A549 (cell line): ENCODE results near the gene TKFC. TPM values are rescaled to one million over a fixed set of nuclear protein-coding genes. Genes with fewer than 3 reads are reported as not detected.

Experiments
- ATAC-seq, 2 experiments: fragments of 200-7000 bp in 1 of 2; fragments of >200 bp in 1 of 2; cut with Nextera tagmentation in 1 of 2; cut with Tn5 transposase in 1 of 2; 3 replicates each; pipeline versions ENCODE4 v1.8.0 to v1.9.1; 2018 to 2020; ENCODE audit warnings: mild to moderate bottlenecking in 1 of 2, moderate library complexity in 1 of 2
- CTCF ChIA-PET: fragments of 300-600 bp; sonication (Branson Sonifier 250); formaldehyde crosslinking; extraction: SDS; loops from one replicate; lab custom pipeline; 2021; ENCODE audit warnings: antibody characterized with exemption, inconsistent platforms; lab: Yijun Ruan, JAX
- POLR2A ChIA-PET: fragments of 350-600 bp; formaldehyde crosslinking; extraction: SDS; loops from one replicate; lab custom pipeline; 2021; ENCODE audit warnings: antibody characterized with exemption, inconsistent platforms; lab: Yijun Ruan, JAX
- DNase-seq, 2 experiments: peaks; one replicate each; pipeline versions ENCODE4 v3.0.0 to v3.0.0-alpha.2; 2011 to 2016; ENCODE audit warnings: low read depth in 1 of 2, low spot score in 1 of 2
- FAIRE-seq: peaks from 2 replicates; lab custom pipeline; 2011; peaks lifted over from hg19 to GRCh38; lab: Jason Lieb, UNC
- H3K27ac ChIP-seq, 2 experiments: fragments of >200 bp; sonication (Bioruptor Twin); formaldehyde crosslinking; 3 replicates each; pipeline ENCODE4 v1.5.1; 2016 to 2017
- H3K4me1 ChIP-seq: fragments of >200 bp; sonication (Bioruptor Twin); formaldehyde crosslinking; 3 replicates; pipeline ENCODE4 v1.6.1; 2016
- H3K4me2 ChIP-seq: fragments of >200 bp; sonication (Bioruptor Twin); formaldehyde crosslinking; 3 replicates; pipeline ENCODE4 v1.6.1; 2016
- H3K4me3 ChIP-seq: fragments of >200 bp; sonication (Bioruptor Twin); formaldehyde crosslinking; 3 replicates; pipeline ENCODE4 v1.5.1; 2016
- H3K9me3 ChIP-seq: fragments of >200 bp; sonication (Bioruptor Twin); formaldehyde crosslinking; 3 replicates; pipeline ENCODE4 v1.6.1; 2016
- BHLHE40 ChIP-seq: IDR thresholded peaks from 2 replicates; pipeline ENCODE4 v1.6.1; 2012; ENCODE audit warnings: low read depth, low read length, inconsistent platforms
- CBX8 ChIP-seq: fragments of 200-600 bp; sonication (generic); IDR thresholded peaks from 2 replicates; pipeline ENCODE4 v1.6.1; 2016
- CHD4 ChIP-seq: fragments of 200-600 bp; sonication (generic); IDR thresholded peaks from 2 replicates; pipeline ENCODE4 v1.6.1; 2016; ENCODE audit warnings: antibody characterized with exemption, mild to moderate bottlenecking, borderline replicate concordance
- EHF ChIP-seq: fragments of 250-450 bp; sonication (Bioruptor Pico); IDR thresholded peaks from 2 replicates; pipeline ENCODE4 v1.5.0; 2020; ENCODE audit warnings: mild to moderate bottlenecking
- ESRRA ChIP-seq: fragments of 150-350 bp; IDR thresholded peaks from 2 replicates; pipeline ENCODE4 v1.6.1; 2014; ENCODE audit warnings: mild to moderate bottlenecking, low read length, borderline replicate concordance
- FOSB ChIP-seq: fragments of 250-450 bp; sonication (Bioruptor Pico); IDR thresholded peaks from 2 replicates; pipeline ENCODE4 v1.5.0; 2020; ENCODE audit warnings: mild to moderate bottlenecking, moderate library complexity
- FOSL2 ChIP-seq, 2 experiments: fragments of 450-650 bp in 1 of 2; fragments of >200 bp in 1 of 2; sonication (Bioruptor Twin) in 1 of 2; formaldehyde crosslinking; IDR thresholded peaks; 2 replicates each; pipeline versions ENCODE4 v1.5.0 to v1.6.1; 2016 to 2020; ENCODE audit warnings: mild to moderate bottlenecking in 1 of 2, moderate library complexity in 1 of 2
- GATA3 ChIP-seq: IDR thresholded peaks from 2 replicates; pipeline ENCODE4 v1.6.1; 2012; ENCODE audit warnings: borderline replicate concordance
- KDM1A ChIP-seq: fragments of 200-600 bp; sonication (generic); IDR thresholded peaks from 2 replicates; pipeline ENCODE4 v1.6.1; 2016; ENCODE audit warnings: low read depth, mild to moderate bottlenecking
- MAZ ChIP-seq: fragments of 150-350 bp; IDR thresholded peaks from 2 replicates; pipeline ENCODE4 v1.6.1; 2014; ENCODE audit warnings: antibody characterized with exemption, low read depth, low read length, borderline replicate concordance
- PHF8 ChIP-seq: fragments of 200-600 bp; sonication (generic); IDR thresholded peaks from 2 replicates; pipeline ENCODE4 v1.6.1; 2016; ENCODE audit warnings: low read depth, mild to moderate bottlenecking, antibody characterized with exemption, moderate library complexity, borderline replicate concordance
- POLR2A ChIP-seq: IDR thresholded peaks from 2 replicates; pipeline ENCODE4 v1.6.1; 2012; ENCODE audit warnings: mild to moderate bottlenecking, low read length
- RAD21 ChIP-seq, 2 experiments: fragments of >200 bp in 1 of 2; sonication (Bioruptor Twin) in 1 of 2; formaldehyde crosslinking in 1 of 2; IDR thresholded peaks in 1 of 2; conservative IDR thresholded peaks in 1 of 2; 2 replicates in 1 of 2; 3 replicates in 1 of 2; pipeline ENCODE4 v1.6.1; 2012 to 2018; ENCODE audit warnings: inconsistent platforms in 1 of 2
- RCOR1 ChIP-seq: fragments of 150-350 bp; IDR thresholded peaks from 2 replicates; pipeline ENCODE4 v1.6.1; 2014; ENCODE audit warnings: antibody characterized with exemption, low read length, low read depth
- SMC3 ChIP-seq: fragments of >200 bp; sonication (Bioruptor Twin); formaldehyde crosslinking; IDR thresholded peaks from 3 replicates; pipeline ENCODE4 v1.6.1; 2018; ENCODE audit warnings: inconsistent platforms
- TFCP2L1 ChIP-seq: fragments of 250-450 bp; sonication (Bioruptor Pico); IDR thresholded peaks from 2 replicates; pipeline ENCODE4 v1.5.0; 2021; ENCODE audit warnings: mild to moderate bottlenecking
- ZC3H11A ChIP-seq: fragments of 450-650 bp; IDR thresholded peaks from 2 replicates; pipeline ENCODE4 v1.6.1; 2014; ENCODE audit warnings: antibody characterized with exemption, mild to moderate bottlenecking
- ZFP36 ChIP-seq: fragments of 450-650 bp; IDR thresholded peaks from 2 replicates; pipeline ENCODE4 v1.6.1; 2014; ENCODE audit warnings: borderline replicate concordance; ENCODE audit not compliant: partially characterized antibody
- ZSCAN20 ChIP-seq: fragments of 250-450 bp; sonication (Bioruptor Pico); IDR thresholded peaks from 2 replicates; pipeline ENCODE4 v1.8.0; 2022; ENCODE audit warnings: mild to moderate bottlenecking, moderate library complexity
- WGBS: methylation state at CpG from one replicate; pipeline ENCODE4 v1.1.6; 2017; ENCODE audit errors: missing lambda C conversion rate; 5-methylcytosine and 5-hydroxymethylcytosine counted together
- polyA plus RNA-seq, 4 experiments: library from polyadenylated mRNA; depleted of rRNA in 3 of 4; stranded (reverse); fragments of >200 nt; fragmentation: RNase III in 1 of 4; extraction: RNeasy Plus Mini Kit Qiagen cat#74134 plus additional on column Dnase treatment in 1 of 4; gene quantifications; 2 replicates in 3 of 4; 3 replicates in 1 of 4; pipeline ENCODE4 v1.2.3, GENCODE V29; 2011 to 2017
- TF ChIP-seq, protein P1 (sequence below): fragments of 200-600 bp; sonication (generic); IDR thresholded peaks from 2 replicates; pipeline ENCODE4 v1.6.1; 2016; ENCODE audit warnings: antibody characterized with exemption, mild to moderate bottlenecking, moderate library complexity
- TF ChIP-seq, protein P2 (sequence below): fragments of 250-450 bp; sonication (Bioruptor Pico); IDR thresholded peaks from 2 replicates; pipeline ENCODE4 v1.5.0; 2020; ENCODE audit warnings: low read depth, mild to moderate bottlenecking, moderate library complexity
- TF ChIP-seq, protein P3 (sequence below): fragments of >200 bp; sonication (Bioruptor Twin); formaldehyde crosslinking; IDR thresholded peaks from 2 replicates; pipeline ENCODE4 v1.6.1; 2016
- TF ChIP-seq, protein P4 (sequence below): IDR thresholded peaks from 2 replicates; pipeline ENCODE4 v1.6.1; 2012

The TKFC gene
- polyA plus RNA-seq, 2 of the 4 experiments (the other 2 are of a cell fraction) = 46.5 to 48.7 TPM

DNA sequence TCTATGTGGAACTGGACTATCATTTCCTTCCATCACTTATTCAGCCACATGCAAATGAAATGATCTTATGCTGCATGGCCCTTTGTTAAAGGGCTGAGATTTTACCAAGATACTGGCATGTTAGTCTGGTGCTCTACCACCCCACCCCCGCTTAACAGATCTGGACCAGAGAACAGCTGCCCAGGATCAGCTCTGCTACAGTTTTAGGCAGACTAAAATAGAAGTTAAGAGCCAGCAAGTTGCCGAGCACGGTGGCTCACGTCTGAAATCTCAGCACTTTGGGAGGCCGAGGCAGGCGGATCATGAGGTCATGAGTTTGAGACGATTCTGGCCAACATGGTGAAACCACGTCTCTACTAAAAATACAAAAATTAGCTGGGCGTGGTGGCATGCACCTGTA is 4.7 kb upstream of the TKFC start:
- H3K4me1 ChIP-seq = peaks cover 13% of the 10 kb centered on the region
- no peak for FAIRE-seq
- 90% methylated on average over 9 of the region's 9 CpGs for WGBS
- DNase-seq = no peak
- H3K27ac ChIP-seq = no peak overlapping the region
- H3K4me3 ChIP-seq = no peak overlapping the region
- POLR2A ChIA-PET = no interaction called here
- TF ChIP-seq RCOR1 (no peak), ESRRA (no peak), POLR2A (no peak), ZFP36 (no peak), GATA3 (no peak), CHD4 (no peak), BHLHE40 (no peak), PHF8 (no peak), FOSB (CRISPR knock-in tag) (no peak), MAZ (no peak), CBX8 (no peak), KDM1A (no peak), SMC3 (no peak), RAD21 (conservative IDR thresholded peaks at IDR 0.05 in 1 of 2, IDR thresholded peaks at IDR 0.05 in 1 of 2) (no peak)
- TF ChIP-seq, protein P1, sequence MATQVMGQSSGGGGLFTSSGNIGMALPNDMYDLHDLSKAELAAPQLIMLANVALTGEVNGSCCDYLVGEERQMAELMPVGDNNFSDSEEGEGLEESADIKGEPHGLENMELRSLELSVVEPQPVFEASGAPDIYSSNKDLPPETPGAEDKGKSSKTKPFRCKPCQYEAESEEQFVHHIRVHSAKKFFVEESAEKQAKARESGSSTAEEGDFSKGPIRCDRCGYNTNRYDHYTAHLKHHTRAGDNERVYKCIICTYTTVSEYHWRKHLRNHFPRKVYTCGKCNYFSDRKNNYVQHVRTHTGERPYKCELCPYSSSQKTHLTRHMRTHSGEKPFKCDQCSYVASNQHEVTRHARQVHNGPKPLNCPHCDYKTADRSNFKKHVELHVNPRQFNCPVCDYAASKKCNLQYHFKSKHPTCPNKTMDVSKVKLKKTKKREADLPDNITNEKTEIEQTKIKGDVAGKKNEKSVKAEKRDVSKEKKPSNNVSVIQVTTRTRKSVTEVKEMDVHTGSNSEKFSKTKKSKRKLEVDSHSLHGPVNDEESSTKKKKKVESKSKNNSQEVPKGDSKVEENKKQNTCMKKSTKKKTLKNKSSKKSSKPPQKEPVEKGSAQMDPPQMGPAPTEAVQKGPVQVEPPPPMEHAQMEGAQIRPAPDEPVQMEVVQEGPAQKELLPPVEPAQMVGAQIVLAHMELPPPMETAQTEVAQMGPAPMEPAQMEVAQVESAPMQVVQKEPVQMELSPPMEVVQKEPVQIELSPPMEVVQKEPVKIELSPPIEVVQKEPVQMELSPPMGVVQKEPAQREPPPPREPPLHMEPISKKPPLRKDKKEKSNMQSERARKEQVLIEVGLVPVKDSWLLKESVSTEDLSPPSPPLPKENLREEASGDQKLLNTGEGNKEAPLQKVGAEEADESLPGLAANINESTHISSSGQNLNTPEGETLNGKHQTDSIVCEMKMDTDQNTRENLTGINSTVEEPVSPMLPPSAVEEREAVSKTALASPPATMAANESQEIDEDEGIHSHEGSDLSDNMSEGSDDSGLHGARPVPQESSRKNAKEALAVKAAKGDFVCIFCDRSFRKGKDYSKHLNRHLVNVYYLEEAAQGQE = no peak
- TF ChIP-seq, protein P2, sequence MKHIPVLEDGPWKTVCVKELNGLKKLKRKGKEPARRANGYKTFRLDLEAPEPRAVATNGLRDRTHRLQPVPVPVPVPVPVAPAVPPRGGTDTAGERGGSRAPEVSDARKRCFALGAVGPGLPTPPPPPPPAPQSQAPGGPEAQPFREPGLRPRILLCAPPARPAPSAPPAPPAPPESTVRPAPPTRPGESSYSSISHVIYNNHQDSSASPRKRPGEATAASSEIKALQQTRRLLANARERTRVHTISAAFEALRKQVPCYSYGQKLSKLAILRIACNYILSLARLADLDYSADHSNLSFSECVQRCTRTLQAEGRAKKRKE (CRISPR knock-in tag) = no peak
- H3K4me2 ChIP-seq = no peak overlapping the region
- H3K9me3 ChIP-seq = no peaks in the 10 kb centered on the region
- no peak for ATAC-seq
- CTCF ChIA-PET = interaction anchor here (1.4 to 5.6 kb wide), 5 partner anchors 8 to 64 kb away, joined by 3 to 41 read pairs (median 6); partner anchors contain the start of gene TMEM216

DNA sequence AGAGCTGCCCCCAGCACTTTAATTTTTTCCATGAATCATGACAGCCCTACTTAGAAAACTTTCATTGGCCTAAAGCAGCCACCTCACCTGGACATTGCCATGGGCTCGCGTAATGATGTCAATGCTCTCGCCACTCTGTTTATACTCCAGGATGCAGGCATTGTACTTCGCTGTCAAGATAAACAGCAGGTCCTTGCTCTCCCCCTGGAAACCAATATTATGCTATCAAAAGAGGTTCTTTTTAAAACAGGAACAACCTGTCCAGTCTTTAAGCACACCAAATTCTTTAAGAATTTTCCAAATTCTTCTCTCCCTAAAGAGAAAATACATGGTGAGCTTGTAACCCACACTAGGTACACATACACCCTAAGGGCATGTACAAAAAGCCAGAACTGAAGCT is 3.2 kb upstream of the TKFC start:
- no peaks in the 10 kb centered on the region for H3K9me3 ChIP-seq
- TF ChIP-seq, protein P1 = no peak
- TF ChIP-seq, protein P3, sequence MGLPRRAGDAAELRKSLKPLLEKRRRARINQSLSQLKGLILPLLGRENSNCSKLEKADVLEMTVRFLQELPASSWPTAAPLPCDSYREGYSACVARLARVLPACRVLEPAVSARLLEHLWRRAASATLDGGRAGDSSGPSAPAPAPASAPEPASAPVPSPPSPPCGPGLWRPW = no peak
- TF ChIP-seq, protein P4, sequence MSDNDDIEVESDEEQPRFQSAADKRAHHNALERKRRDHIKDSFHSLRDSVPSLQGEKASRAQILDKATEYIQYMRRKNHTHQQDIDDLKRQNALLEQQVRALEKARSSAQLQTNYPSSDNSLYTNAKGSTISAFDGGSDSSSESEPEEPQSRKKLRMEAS = no peak
- TF ChIP-seq CHD4 (no peak), TFCP2L1 (CRISPR knock-in tag) (no peak), ZFP36 (no peak), MAZ (no peak), CBX8 (no peak), FOSL2 (IDR thresholded peaks at IDR 0.05) (no peak), FOSL2 (CRISPR knock-in tag; IDR thresholded peaks at IDR 0.05) (no peak), GATA3 (no peak), ZSCAN20 (no peak), ZC3H11A (no peak), EHF (CRISPR knock-in tag) (no peak)
- TF ChIP-seq, all 56 proteins: peak for 0
- ATAC-seq (no peak), FAIRE-seq (no peak), DNase-seq (no peak)
- ChIA-PET CTCF (interaction anchor here (1.4 to 5.6 kb wide), 2 partner anchors 19 to 56 kb away, joined by 3 to 41 read pairs; no protein-coding TSS in a partner anchor), POLR2A (interaction anchor here (1.5 kb wide), 1 partner anchor 32 kb away, joined by 3 read pairs; the partner anchor contains the start of gene TMEM138)
- Histone ChIP-seq H3K4me1 (peaks cover 25% of the 10 kb centered on the region), H3K4me2 (no peak overlapping the region), H3K27ac (no peak overlapping the region), H3K4me3 (no peak overlapping the region)
- WGBS = 98% methylated on average over 4 of the region's 4 CpGs
